Fibroblast of lung (primary cell): Measurements from ENCODE around the gene FLNB. TPM values are rescaled to one million over a fixed set of nuclear protein-coding genes. Genes with fewer than 3 reads are reported as not detected.
A peak's percentile ranks its signal among the peaks of the same experiment; 100 is the strongest.

Source experiments
- DNase-seq, 2 donors: peaks; one replicate each; pipeline versions ENCODE4 v3.0.0 to v3.0.0-alpha.2; 2010; ENCODE audit warnings: low read depth in 2 of 2
- H2AFZ ChIP-seq: 2 replicates; pipeline ENCODE4 v1.5.1; 2012; ENCODE audit warnings: low read length, control low read depth, inconsistent platforms
- H3K27ac ChIP-seq: 2 replicates; pipeline ENCODE4 v1.5.1; 2011; ENCODE audit warnings: low read length, control low read depth; ENCODE audit not compliant: insufficient read depth
- H3K27me3 ChIP-seq: 2 replicates; pipeline ENCODE4 v1.5.1; 2011; ENCODE audit warnings: mild to moderate bottlenecking, low read length; ENCODE audit not compliant: control insufficient read depth, insufficient read depth
- H3K36me3 ChIP-seq: 2 replicates; pipeline ENCODE4 v1.5.1; 2011; ENCODE audit warnings: low read length; ENCODE audit not compliant: control insufficient read depth, insufficient read depth
- H3K4me1 ChIP-seq: 2 replicates; pipeline ENCODE4 v1.5.1; 2011; ENCODE audit warnings: low read length; ENCODE audit not compliant: control insufficient read depth, insufficient read depth; ENCODE audit errors: extremely low read depth
- H3K4me2 ChIP-seq: 2 replicates; pipeline ENCODE4 v1.5.1; 2011; ENCODE audit warnings: low read length, control low read depth; ENCODE audit not compliant: insufficient read depth; ENCODE audit errors: extremely low read depth
- H3K4me3 ChIP-seq, 4 experiments: fragments of 200-600 bp in 1 of 4; sonication (generic) in 1 of 4; replicated peaks in 1 of 4; 2 replicates each; pipeline ENCODE4 v1.5.1; 2011 to 2016; ENCODE audit warnings: low read length in 4 of 4, low read depth in 3 of 4, mild to moderate bottlenecking in 3 of 4, control low read depth in 2 of 4, inconsistent platforms in 1 of 4, mixed read lengths in 1 of 4; ENCODE audit not compliant: insufficient read depth in 1 of 4; ENCODE audit errors: control extremely low read depth in 1 of 4
- H3K79me2 ChIP-seq: 2 replicates; pipeline ENCODE4 v1.5.1; 2012; ENCODE audit warnings: mild to moderate bottlenecking, low read length, inconsistent platforms; ENCODE audit not compliant: control insufficient read depth, insufficient read depth
- H3K9ac ChIP-seq: 2 replicates; pipeline ENCODE4 v1.5.1; 2011; ENCODE audit warnings: mild to moderate bottlenecking, low read length, control low read depth; ENCODE audit not compliant: insufficient read depth
- H3K9me3 ChIP-seq: 2 replicates; pipeline ENCODE4 v1.5.1; 2012; ENCODE audit warnings: low read depth, low read length; ENCODE audit not compliant: control insufficient read depth, insufficient read depth
- H4K20me1 ChIP-seq: 2 replicates; pipeline ENCODE4 v1.5.1; 2011; ENCODE audit warnings: low read length; ENCODE audit not compliant: control insufficient read depth, insufficient read depth; ENCODE audit errors: extremely low read depth
- CTCF ChIP-seq, 2 donors: IDR thresholded peaks in 1 of 2; conservative IDR thresholded peaks in 1 of 2; 1 replicate in 1 of 2; 2 replicates in 1 of 2; pipeline ENCODE4 v1.5.1; 2011 to 2012; ENCODE audit warnings: low read length in 2 of 2, control low read depth in 1 of 2, inconsistent platforms in 1 of 2, low read depth in 1 of 2, mild to moderate bottlenecking in 1 of 2
- EZH2 ChIP-seq: IDR thresholded peaks from 2 replicates; pipeline ENCODE4 v1.5.1; 2012; ENCODE audit warnings: low read length, control low read depth, mild to moderate bottlenecking; ENCODE audit errors: missing control alignments
- polyA plus RNA-seq, 2 donors: library from polyadenylated mRNA; depleted of rRNA in 1 of 2; stranded (reverse) in 1 of 2; unstranded in 1 of 2; fragments of >200 nt; gene quantifications; 2 replicates each; pipeline ENCODE4 v1.2.1, GENCODE V29; 2011 to 2012; ENCODE audit warnings: missing spikeins in 1 of 2
- total RNA-seq: library from RNA; depleted of rRNA; stranded (reverse); fragments of >200 nt; gene quantifications from 2 replicates; pipeline ENCODE4 v1.2.1, GENCODE V29; 2014

The FLNB gene
- total and polyA plus RNA-seq, 2 donors (not counting 1 experiment from before 2014, with no cell fraction given), result 81.7 to 105 TPM

GRCh38 chr3:58116161-58116955 is 108.1 kb downstream of the FLNB start:
- H3K4me1 ChIP-seq, result peaks cover 2% of the 10 kb centered on the region
- H3K4me2 ChIP-seq, result no peak overlapping the region
- H3K9ac ChIP-seq, result no peak overlapping the region
- H3K9me3 ChIP-seq, result no peaks in the 10 kb centered on the region
- no peaks in the 10 kb centered on the region for H4K20me1 ChIP-seq
- H3K79me2 ChIP-seq, result no peaks in the 10 kb centered on the region
- DNase-seq, result no peak
- H3K27ac ChIP-seq, result no peak overlapping the region
- no peak overlapping the region for H2AFZ ChIP-seq
- no peak overlapping the region for H3K4me3 ChIP-seq
- no peaks in the 10 kb centered on the region for H3K27me3 ChIP-seq
- peaks cover 22% of the 10 kb centered on the region for H3K36me3 ChIP-seq
- TF ChIP-seq EZH2 (no peak), CTCF (conservative IDR thresholded peaks at IDR 0.05 in 1 of 2, IDR thresholded peaks at IDR 0.05 in 1 of 2; ENCODE audit: low read depth in 1 of 2, low read length in 2 of 2) (no peak)

GRCh38 chr3:58116985-58117384 is 108.8 kb downstream of the FLNB start:
- DNase-seq, result peak in 1 of 2 donors; percentile 15
- H3K4me3 ChIP-seq, result no peak overlapping the region
- peaks cover 2% of the 10 kb centered on the region for H3K4me1 ChIP-seq
- H3K27ac ChIP-seq, result no peak overlapping the region
- no peak overlapping the region for H3K9ac ChIP-seq
- H3K36me3 ChIP-seq, result peaks cover 19% of the 10 kb centered on the region
- no peaks in the 10 kb centered on the region for H4K20me1 ChIP-seq
- H3K9me3 ChIP-seq, result no peaks in the 10 kb centered on the region
- H3K4me2 ChIP-seq, result no peak overlapping the region
- H3K79me2 ChIP-seq, result no peaks in the 10 kb centered on the region
- H3K27me3 ChIP-seq, result no peaks in the 10 kb centered on the region
- no peak overlapping the region for H2AFZ ChIP-seq
- TF ChIP-seq EZH2, result no peak
- TF ChIP-seq CTCF (conservative IDR thresholded peaks at IDR 0.05 in 1 of 2, IDR thresholded peaks at IDR 0.05 in 1 of 2; ENCODE audit: low read depth in 1 of 2, low read length in 2 of 2), result no peak

GRCh38 chr3:58117561-58118181 is 109.4 kb downstream of the FLNB start:
- peak overlapping the region; percentile 13 for H3K4me2 ChIP-seq
- H3K27ac ChIP-seq, result no peak overlapping the region
- H2AFZ ChIP-seq, result no peak overlapping the region
- no peak overlapping the region for H3K9ac ChIP-seq
- no peaks in the 10 kb centered on the region for H3K79me2 ChIP-seq
- no peaks in the 10 kb centered on the region for H3K9me3 ChIP-seq
- no peaks in the 10 kb centered on the region for H3K27me3 ChIP-seq
- DNase-seq, result peak; percentile 53 to 76
- no peaks in the 10 kb centered on the region for H4K20me1 ChIP-seq
- no peak overlapping the region for H3K4me3 ChIP-seq
- peaks cover 17% of the 10 kb centered on the region for H3K36me3 ChIP-seq
- TF ChIP-seq CTCF (conservative IDR thresholded peaks at IDR 0.05 in 1 of 2, IDR thresholded peaks at IDR 0.05 in 1 of 2; ENCODE audit: low read depth in 1 of 2, low read length in 2 of 2) (no peak), EZH2 (no peak)
- H3K4me1 ChIP-seq, result peaks cover 2% of the 10 kb centered on the region
